ENCODE measurements around the gene RALA.

GRCh38 chr7:39700932-39701331, 77.6 kb downstream of the RALA start:
- TF ChIP-seq HDGF (IDR thresholded peaks at IDR 0.05): no peak
- TF ChIP-seq ZBTB4 (CRISPR knock-in tag; IDR thresholded peaks at IDR 0.05): no peak
- no peak for TF ChIP-seq RCOR1 (conservative IDR thresholded peaks at IDR 0.05; ENCODE audit: low read depth, low read length)
- no peak for TF ChIP-seq SUPT20H (IDR thresholded peaks at IDR 0.05; ENCODE audit: borderline replicate concordance, control insufficient read depth, low read depth, low read length)
- TF ChIP-seq MEF2A (IDR thresholded peaks at IDR 0.05; ENCODE audit: insufficient read depth, low read depth, low read length): no peak
